22Rv1 (cell line): ENCODE data around the gene PXDN.
"Not testable (repeated sequence)": the region's sequence is repeated elsewhere in the genome, so short reads cannot be mapped to it uniquely, and the experiment has no call there.

ENCODE experiments used
- H3K27ac ChIP-seq: fragments of 450-650 bp; 2 replicates; pipeline ENCODE4 v1.5.1; 2017
- CTCF ChIP-seq: fragments of 450-650 bp; IDR thresholded peaks from 2 replicates; pipeline ENCODE4 v1.5.1; 2017; ENCODE audit warnings: mild to moderate bottlenecking
- ZFX ChIP-seq: fragments of 450-650 bp; IDR thresholded peaks from 2 replicates; pipeline ENCODE4 v1.6.1; 2017; ENCODE audit warnings: antibody characterized with exemption, borderline replicate concordance

Gene PXDN

GRCh38 chr2:1713142-1713838, 31.0 kb downstream of the PXDN start:
- no peak overlapping the region for H3K27ac ChIP-seq
- TF ChIP-seq ZFX (no peak), CTCF (no peak)

GRCh38 chr2:1709946-1710560, 34.3 kb downstream of the PXDN start:
- no peak overlapping the region for H3K27ac ChIP-seq
- no peak for TF ChIP-seq CTCF
- no peak for TF ChIP-seq ZFX

GRCh38 chr2:1709335-1709605, 35.0 kb downstream of the PXDN start:
- TF ChIP-seq ZFX = no peak
- TF ChIP-seq CTCF = no peak

GRCh38 chr2:1708476-1709334, 35.6 kb downstream of the PXDN start:
- TF ChIP-seq CTCF = no peak
- no peak for TF ChIP-seq ZFX
- H3K27ac ChIP-seq = no peak overlapping the region

More at GRCh38 chr2:1709335-1709605, 35.0 kb downstream of the PXDN start:
- no peak overlapping the region for H3K27ac ChIP-seq

- no peak overlapping the region for H3K27ac ChIP-seq
- TF ChIP-seq CTCF = no peak
- TF ChIP-seq ZFX = no peak
Observed at GRCh38 chr2:1707771-1708418, 36.4 kb downstream of the PXDN start.

- H3K27ac ChIP-seq = not testable (repeated sequence)
Observed at GRCh38 chr2:1706089-1706841, 38.0 kb downstream of the PXDN start.

GRCh38 chr2:1705557-1706076, 38.7 kb downstream of the PXDN start:
- no peak overlapping the region for H3K27ac ChIP-seq
- TF ChIP-seq CTCF (no peak), ZFX (no peak)
